H1 (cell line): ENCODE measurements around the gene ST3GAL2. TPM values are rescaled to one million over a fixed set of nuclear protein-coding genes. Genes with fewer than 3 reads are reported as not detected.

Experiments
- CTCF ChIA-PET: fragments of 300-600 bp; sonication (Branson Sonifier 250); formaldehyde crosslinking; loops from one replicate; lab custom pipeline; 2021; ENCODE audit not compliant: partially characterized antibody; lab: Charles Lee
- POLR2A ChIA-PET: fragments of 300-600 bp; sonication (Branson Sonifier 250); formaldehyde crosslinking; loops from one replicate; lab custom pipeline; 2021; ENCODE audit warnings: inconsistent platforms; ENCODE audit not compliant: partially characterized antibody; lab: Charles Lee
- DNase-seq, 2 experiments: peaks; one replicate each; pipeline versions ENCODE4 v3.0.0 to v3.0.0-alpha.2; 2010 to 2022; ENCODE audit warnings: low spot score in 2 of 2, low read depth in 1 of 2, mixed read lengths in 1 of 2
- FAIRE-seq: peaks from 2 replicates; lab custom pipeline; 2011; peaks lifted over from hg19 to GRCh38; lab: Jason Lieb, UNC
- H2AFZ ChIP-seq: 2 replicates; pipeline ENCODE4 v1.8.1; 2012; ENCODE audit warnings: low read length, inconsistent platforms
- H2AK5ac ChIP-seq: 2 replicates; pipeline ENCODE4 v1.6.1; 2013; ENCODE audit warnings: low read depth, low read length
- H2BK120ac ChIP-seq: replicated peaks from 2 replicates; pipeline ENCODE3; 2013; ENCODE audit warnings: low read depth, low read length, inconsistent platforms
- H2BK12ac ChIP-seq: 2 replicates; pipeline ENCODE4 v1.6.1; 2013; ENCODE audit warnings: low read depth, low read length
- H2BK15ac ChIP-seq: 2 replicates; pipeline ENCODE4 v1.6.1; 2013; ENCODE audit warnings: low read length
- H2BK20ac ChIP-seq: 2 replicates; pipeline ENCODE4 v1.6.1; 2013; ENCODE audit warnings: low read length
- H2BK5ac ChIP-seq: 2 replicates; pipeline ENCODE4 v1.6.1; 2013; ENCODE audit warnings: low read depth, low read length
- H3K14ac ChIP-seq: 2 replicates; pipeline ENCODE4 v1.6.1; 2013; ENCODE audit warnings: inconsistent platforms; ENCODE audit not compliant: insufficient read length
- H3K18ac ChIP-seq: 2 replicates; pipeline ENCODE4 v1.6.1; 2013; ENCODE audit warnings: low read length; ENCODE audit errors: extremely low read depth
- H3K23ac ChIP-seq: 2 replicates; pipeline ENCODE4 v1.6.1; 2013; ENCODE audit warnings: inconsistent platforms; ENCODE audit not compliant: insufficient read length
- H3K23me2 ChIP-seq: 2 replicates; pipeline ENCODE4 v1.6.1; 2013; ENCODE audit warnings: low read depth, low read length
- H3K27ac ChIP-seq: 2 replicates; pipeline ENCODE4 v1.6.1; 2011; ENCODE audit warnings: low read depth, low read length, inconsistent platforms
- H3K27me3 ChIP-seq, 4 experiments: replicated peaks in 1 of 4; 1 replicate in 1 of 4; 2 replicates in 3 of 4; pipeline versions ENCODE4 v1.6.1 to v1.8.1; 2011 to 2013; ENCODE audit warnings: low read length in 3 of 4, mild to moderate bottlenecking in 3 of 4, inconsistent platforms in 2 of 4, mixed read lengths in 2 of 4, moderate library complexity in 1 of 4; ENCODE audit not compliant: control insufficient read depth in 3 of 4, insufficient read depth in 3 of 4; ENCODE audit errors: extremely low read depth in 1 of 4
- H3K36me3 ChIP-seq, 4 experiments: 2 replicates each; pipeline versions ENCODE4 v1.6.1 to v1.8.1; 2011 to 2013; ENCODE audit warnings: mild to moderate bottlenecking in 4 of 4, low read length in 3 of 4, moderate library complexity in 2 of 4, control low read depth in 1 of 4, inconsistent platforms in 1 of 4; ENCODE audit not compliant: insufficient read depth in 4 of 4, control insufficient read depth in 2 of 4
- H3K4ac ChIP-seq: replicated peaks from 2 replicates; pipeline ENCODE3; 2013; ENCODE audit warnings: low read length, low read depth, mixed read lengths, inconsistent platforms; ENCODE audit not compliant: insufficient read length
- H3K4me1 ChIP-seq, 4 experiments: replicated peaks in 1 of 4; 1 replicate in 1 of 4; 2 replicates in 3 of 4; pipeline versions ENCODE4 v1.6.1 to v1.8.1; 2011 to 2013; ENCODE audit warnings: low read length in 3 of 4, inconsistent platforms in 2 of 4, mixed read lengths in 1 of 4; ENCODE audit not compliant: insufficient read depth in 4 of 4, control insufficient read depth in 3 of 4
- H3K4me2 ChIP-seq, 2 experiments: 2 replicates each; pipeline versions ENCODE4 v1.6.1 to v1.8.1; 2011 to 2013; ENCODE audit warnings: low read depth in 2 of 2, low read length in 2 of 2, control low read depth in 1 of 2, inconsistent platforms in 1 of 2, mild to moderate bottlenecking in 1 of 2; ENCODE audit not compliant: insufficient read depth in 1 of 2
- H3K4me3 ChIP-seq, 4 experiments: fragments of 200-600, 300-600 bp in 1 of 4; sonication (generic), shearing (Covaris generic), sonication (Bioruptor Twin) in 1 of 4; 2 replicates each; pipeline versions ENCODE4 v1.5.1 to v1.8.1; 2011 to 2016; ENCODE audit warnings: low read length in 4 of 4, low read depth in 3 of 4, control low read depth in 2 of 4, inconsistent platforms in 2 of 4, mild to moderate bottlenecking in 2 of 4, mixed read lengths in 1 of 4, moderate library complexity in 1 of 4; ENCODE audit not compliant: insufficient read depth in 2 of 4; ENCODE audit errors: extremely low read depth in 1 of 4
- H3K56ac ChIP-seq: replicated peaks from 2 replicates; pipeline ENCODE3; 2013; ENCODE audit warnings: low read depth, mild to moderate bottlenecking, mixed read lengths, low read length, inconsistent platforms; ENCODE audit not compliant: insufficient read length
- H3K79me1 ChIP-seq: 2 replicates; pipeline ENCODE4 v1.6.1; 2013; ENCODE audit warnings: low read depth, low read length, control low read depth
- H3K79me2 ChIP-seq, 2 experiments: 2 replicates each; pipeline versions ENCODE4 v1.6.1 to v1.8.1; 2012 to 2013; ENCODE audit warnings: low read length in 2 of 2, mild to moderate bottlenecking in 2 of 2, inconsistent platforms in 1 of 2; ENCODE audit not compliant: insufficient read depth in 2 of 2, control insufficient read depth in 1 of 2
- H3K9ac ChIP-seq, 4 experiments: replicated peaks in 1 of 4; 1 replicate in 1 of 4; 2 replicates in 3 of 4; pipeline versions ENCODE4 v1.6.1 to v1.8.1; 2011 to 2013; ENCODE audit warnings: low read depth in 3 of 4, low read length in 3 of 4, control low read depth in 2 of 4, mild to moderate bottlenecking in 2 of 4, moderate library complexity in 2 of 4, inconsistent platforms in 1 of 4; ENCODE audit errors: extremely low read depth in 1 of 4
- H3K9me3 ChIP-seq, 2 experiments: 2 replicates each; pipeline versions ENCODE4 v1.6.1 to v1.8.1; 2012 to 2013; ENCODE audit warnings: mild to moderate bottlenecking in 2 of 2, moderate library complexity in 2 of 2, control low read depth in 1 of 2, inconsistent platforms in 1 of 2, low read depth in 1 of 2, low read length in 1 of 2, mixed read lengths in 1 of 2; ENCODE audit not compliant: insufficient read depth in 2 of 2
- H4K20me1 ChIP-seq, 2 experiments: replicated peaks in 1 of 2; 2 replicates each; pipeline versions ENCODE3 to v1.8.1; 2011 to 2013; ENCODE audit warnings: inconsistent platforms in 2 of 2, low read length in 2 of 2, mild to moderate bottlenecking in 1 of 2; ENCODE audit not compliant: insufficient read depth in 2 of 2, control insufficient read depth in 1 of 2
- H4K5ac ChIP-seq: 2 replicates; pipeline ENCODE4 v1.6.1; 2013; ENCODE audit warnings: low read length, low read depth, mixed read lengths, inconsistent platforms; ENCODE audit not compliant: insufficient read length
- H4K8ac ChIP-seq: 2 replicates; pipeline ENCODE4 v1.8.0; 2013; ENCODE audit warnings: mild to moderate bottlenecking, moderate library complexity, low read length, inconsistent platforms; ENCODE audit not compliant: insufficient read depth; ENCODE audit errors: extremely low read depth
- H4K91ac ChIP-seq: replicated peaks from 2 replicates; pipeline ENCODE3; 2013; ENCODE audit warnings: low read length, mixed read lengths, inconsistent platforms; ENCODE audit not compliant: insufficient read length
- ZNF274 ChIP-seq: IDR thresholded peaks from 2 replicates; pipeline ENCODE4 v1.7.0; 2012; ENCODE audit warnings: low read length, borderline replicate concordance; ENCODE audit errors: extremely low read depth
- WGBS, 2 experiments: shearing (Covaris generic) in 1 of 2; methylation state at CpG; one replicate each; pipeline versions ENCODE4 v1.1.6 to v1.1.7; 2013 to 2015; ENCODE audit warnings: low lambda C conversion rate in 2 of 2, mixed read lengths in 2 of 2, inconsistent platforms in 1 of 2, low coverage in 1 of 2, missing lambda C conversion rate in 1 of 2; ENCODE audit not compliant: insufficient replicate concordance in 2 of 2, insufficient coverage in 1 of 2, insufficient read length in 1 of 2; ENCODE audit errors: extremely low coverage in 1 of 2, missing lambda C conversion rate in 1 of 2; 5-methylcytosine and 5-hydroxymethylcytosine counted together
- polyA plus RNA-seq, 7 experiments: library from polyadenylated mRNA; depleted of rRNA in 3 of 7; stranded (reverse) in 5 of 7; unstranded in 2 of 7; fragments of >200 nt in 5 of 7; fragments of 200-250 nt in 2 of 7; gene quantifications; 1 replicate in 5 of 7; 2 replicates in 1 of 7; 4 replicates in 1 of 7; pipeline versions ENCODE4 v1.2.1 to v1.2.3, GENCODE V29; 2011 to 2013; ENCODE audit warnings: missing spikeins in 2 of 7, mixed read lengths in 2 of 7
- total RNA-seq: library from RNA; stranded (reverse); fragmentation: NEBNext Ultra II Directional; extraction: Animal tissue kit (Norgen Biotek cat#: 25700); gene quantifications from 2 replicates; pipeline ENCODE4 v1.2.1, GENCODE V29; 2021

Gene ST3GAL2
- total and polyA plus RNA-seq, 2 of the 8 experiments (the other 6 are each of a cell fraction or from before 2014, with no cell fraction given), result 14.4 to 39.7 TPM

DNA sequence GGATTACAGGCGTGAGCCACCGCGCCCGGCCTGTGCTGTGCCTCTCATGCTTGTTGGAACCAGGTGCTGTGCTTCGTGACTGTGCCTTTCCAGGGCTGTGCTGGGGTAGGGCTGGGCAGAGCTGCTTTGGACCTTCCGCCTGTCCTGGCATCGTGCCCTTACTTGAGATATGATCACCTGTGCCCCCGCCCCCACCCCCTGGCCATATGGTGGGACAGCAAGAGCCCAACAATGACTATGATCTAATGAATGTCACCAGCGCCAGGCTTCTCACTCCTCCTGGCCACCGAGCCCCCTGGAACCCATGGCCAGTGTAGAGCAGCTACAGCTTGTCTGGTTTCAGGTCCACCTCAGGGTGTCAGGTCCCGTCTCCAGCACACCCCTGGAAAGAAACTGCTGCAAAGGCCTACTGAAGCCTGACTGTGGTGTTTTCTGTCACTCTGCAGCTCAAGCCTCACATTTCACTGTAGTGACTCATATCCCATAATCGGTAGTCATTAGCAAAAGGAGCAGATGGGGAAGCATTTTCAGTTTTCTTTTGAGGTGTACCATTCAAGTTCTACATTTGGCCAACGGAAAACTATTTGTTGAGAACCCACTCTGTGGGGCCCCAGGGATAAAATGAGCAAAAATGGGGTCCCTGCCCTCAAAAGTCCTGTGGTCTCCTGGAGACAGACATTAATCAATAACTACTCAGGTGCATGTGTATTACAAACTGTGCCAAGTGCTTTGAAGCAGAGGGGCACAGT is 37.5 kb upstream of the ST3GAL2 start:
- TF ChIP-seq ZNF274, result no peak
- WGBS, 2 experiments, result 94% methylated on average over 13 of the region's 13 CpGs; no CpG with 5 or more reads in 1 of the 2 experiments
- Histone ChIP-seq H2AK5ac (no peak overlapping the region), H3K4me2 (no peak overlapping the region), H3K18ac (no peak overlapping the region), H2BK5ac (no peak overlapping the region), H2BK120ac (no peak overlapping the region), H3K23ac (no peak overlapping the region), H4K91ac (no peak overlapping the region), H2BK20ac (no peak overlapping the region), H3K36me3 (peaks cover 0 to 16% (median 5%) of the 10 kb centered on the region in 4 experiments; a peak in 4 of 8 replicates), H3K9me3 (no peaks in the 10 kb centered on the region), H3K4me3 (no peak overlapping the region), H4K5ac (no peak overlapping the region), H4K8ac (no peak overlapping the region), H4K20me1 (peaks cover 0 to 2% of the 10 kb centered on the region in 2 experiments), H3K4ac (no peak overlapping the region), H3K14ac (no peak overlapping the region), H3K27ac (no peak overlapping the region), H3K27me3 (no peaks in the 10 kb centered on the region), H3K9ac (no peak overlapping the region), H2AFZ (no peak overlapping the region), H3K4me1 (peaks cover 0 to 8% (median under 1%) of the 10 kb centered on the region in 4 experiments; a peak in 2 of 7 replicates), H3K23me2 (no peaks in the 10 kb centered on the region), H3K79me2 (no peaks in the 10 kb centered on the region), H2BK15ac (no peak overlapping the region), H3K56ac (no peak overlapping the region), H3K79me1 (no peaks in the 10 kb centered on the region), H2BK12ac (no peak overlapping the region)
- DNase-seq (no peak), FAIRE-seq (no peak)
- POLR2A ChIA-PET, result interaction anchor here (0.8 to 1.3 kb wide), 2 partner anchors 12 to 96 kb away, joined by 3 to 8 read pairs; no protein-coding TSS in a partner anchor
- CTCF ChIA-PET, result interaction anchor here (0.6 to 13.6 kb wide), 4 partner anchors 14 to 111 kb away, joined by 3 to 117 read pairs (median 9); no protein-coding TSS in a partner anchor
